ENCODE data around the gene THBS2. TPM values are rescaled to one million over a fixed set of nuclear protein-coding genes. Genes with fewer than 3 reads are reported as not detected.

The THBS2 gene
- total RNA-seq, 4 donors from 2014 or later, result 3.6 to 7.7 (median 4.8) TPM

DNA sequence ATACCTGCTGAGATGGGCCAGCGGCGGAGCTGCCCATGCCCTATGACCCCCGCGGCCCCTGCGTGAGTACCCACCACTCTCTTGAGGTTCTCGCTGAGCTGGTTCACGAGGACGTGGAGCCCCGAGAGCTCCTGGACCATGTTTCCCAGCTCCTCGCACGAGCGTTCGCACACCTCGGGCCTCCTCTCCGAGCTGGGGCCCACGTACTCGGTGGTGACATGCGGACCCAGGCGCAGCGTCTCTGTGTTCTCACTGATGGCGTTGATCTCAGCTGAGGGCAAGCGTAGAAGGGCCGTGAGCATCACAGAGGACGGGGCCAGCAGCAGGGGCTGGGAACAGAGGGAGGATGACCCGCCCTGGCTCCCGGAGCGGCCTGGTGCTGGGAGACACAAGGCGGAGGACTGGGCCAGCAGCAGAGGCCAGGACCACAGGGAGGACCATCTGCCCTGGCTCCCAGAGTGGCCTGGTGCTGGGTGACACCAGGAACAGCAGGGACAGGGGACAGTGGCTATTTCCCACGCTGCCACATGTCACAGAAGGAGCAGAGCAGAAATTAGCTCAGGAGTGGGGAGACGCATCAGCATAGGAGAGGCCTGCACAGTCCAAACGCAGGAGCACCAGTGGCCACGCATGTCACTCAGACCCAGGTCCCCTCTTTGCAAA lies 11.8 kb downstream of the THBS2 start:
- TF ChIP-seq, protein P1, sequence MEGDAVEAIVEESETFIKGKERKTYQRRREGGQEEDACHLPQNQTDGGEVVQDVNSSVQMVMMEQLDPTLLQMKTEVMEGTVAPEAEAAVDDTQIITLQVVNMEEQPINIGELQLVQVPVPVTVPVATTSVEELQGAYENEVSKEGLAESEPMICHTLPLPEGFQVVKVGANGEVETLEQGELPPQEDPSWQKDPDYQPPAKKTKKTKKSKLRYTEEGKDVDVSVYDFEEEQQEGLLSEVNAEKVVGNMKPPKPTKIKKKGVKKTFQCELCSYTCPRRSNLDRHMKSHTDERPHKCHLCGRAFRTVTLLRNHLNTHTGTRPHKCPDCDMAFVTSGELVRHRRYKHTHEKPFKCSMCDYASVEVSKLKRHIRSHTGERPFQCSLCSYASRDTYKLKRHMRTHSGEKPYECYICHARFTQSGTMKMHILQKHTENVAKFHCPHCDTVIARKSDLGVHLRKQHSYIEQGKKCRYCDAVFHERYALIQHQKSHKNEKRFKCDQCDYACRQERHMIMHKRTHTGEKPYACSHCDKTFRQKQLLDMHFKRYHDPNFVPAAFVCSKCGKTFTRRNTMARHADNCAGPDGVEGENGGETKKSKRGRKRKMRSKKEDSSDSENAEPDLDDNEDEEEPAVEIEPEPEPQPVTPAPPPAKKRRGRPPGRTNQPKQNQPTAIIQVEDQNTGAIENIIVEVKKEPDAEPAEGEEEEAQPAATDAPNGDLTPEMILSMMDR (IDR thresholded peaks at IDR 0.05 in 4 of 5, conservative IDR thresholded peaks at IDR 0.05 in 1 of 5), result no peak
- TF ChIP-seq POLR2A (IDR thresholded peaks at IDR 0.05), result no peak
- no peaks in the 10 kb centered on the region for H3K4me1 ChIP-seq
- H3K36me3 ChIP-seq, result no peaks in the 10 kb centered on the region
- no peaks in the 10 kb centered on the region for H3K27me3 ChIP-seq
- no peak for ATAC-seq
- no peak overlapping the region for H3K27ac ChIP-seq
- H3K4me3 ChIP-seq, result no peak overlapping the region
- H3K9me3 ChIP-seq, result no peaks in the 10 kb centered on the region
- no peak for DNase-seq
- intact Hi-C loops (cut with DNase I; ENCODE audit: low total_unique reads), result no loop called here
- in situ Hi-C loops (cut with MboI; ENCODE audit: low sequenced_read_pairs in 4 of 4), result no loop called here

DNA sequence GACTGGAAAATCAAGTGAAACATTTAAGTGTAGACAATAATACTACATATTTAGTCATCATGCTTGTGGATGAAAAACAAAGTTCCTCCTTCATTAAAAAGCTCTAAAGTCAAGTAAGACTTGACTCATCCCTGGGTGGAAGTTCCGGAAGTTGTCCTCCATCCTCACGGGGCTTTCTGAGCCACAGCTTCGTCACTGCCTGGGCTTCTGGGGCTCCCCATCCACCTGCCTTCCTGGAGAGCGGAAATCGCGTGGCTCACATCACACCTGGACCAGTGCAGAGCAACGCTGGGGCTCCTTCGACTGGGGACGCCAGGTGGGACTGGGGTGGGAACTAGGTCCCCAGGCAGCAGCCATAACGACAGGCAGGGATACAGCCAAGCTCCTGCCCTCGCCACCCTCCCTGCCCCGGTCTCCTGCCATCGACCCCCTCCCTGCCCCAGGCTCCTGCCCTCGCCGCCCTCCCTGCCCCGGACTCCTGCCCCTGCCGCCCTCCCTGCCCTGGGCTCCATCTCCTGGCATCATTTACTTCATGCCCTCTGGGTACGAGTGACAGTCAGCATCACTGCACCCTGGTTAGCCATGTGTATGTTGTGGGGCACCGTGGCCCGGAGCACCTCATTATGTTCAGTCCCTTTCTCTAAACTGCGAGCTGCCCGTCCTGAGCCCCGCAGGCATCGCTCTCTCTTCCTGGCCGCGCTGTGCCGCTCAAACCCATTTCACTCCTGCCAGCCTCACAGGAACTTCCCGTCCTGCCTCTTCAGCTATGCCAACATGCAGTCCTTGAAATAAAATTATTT lies 12.9 kb downstream of the THBS2 start:
- intact Hi-C loops (cut with DNase I; ENCODE audit: low total_unique reads), result no loop called here
- no peaks in the 10 kb centered on the region for H3K9me3 ChIP-seq
- H3K27ac ChIP-seq, result no peak overlapping the region
- no peaks in the 10 kb centered on the region for H3K4me1 ChIP-seq
- TF ChIP-seq POLR2A (IDR thresholded peaks at IDR 0.05), result no peak
- TF ChIP-seq, protein P1 (IDR thresholded peaks at IDR 0.05 in 4 of 5, conservative IDR thresholded peaks at IDR 0.05 in 1 of 5), result no peak
- no peak overlapping the region for H3K4me3 ChIP-seq
- DNase-seq (no peak), ATAC-seq (no peak)
- no peaks in the 10 kb centered on the region for H3K36me3 ChIP-seq
- no peaks in the 10 kb centered on the region for H3K27me3 ChIP-seq
- in situ Hi-C loops (cut with MboI; ENCODE audit: low sequenced_read_pairs in 4 of 4), result no loop called here

DNA sequence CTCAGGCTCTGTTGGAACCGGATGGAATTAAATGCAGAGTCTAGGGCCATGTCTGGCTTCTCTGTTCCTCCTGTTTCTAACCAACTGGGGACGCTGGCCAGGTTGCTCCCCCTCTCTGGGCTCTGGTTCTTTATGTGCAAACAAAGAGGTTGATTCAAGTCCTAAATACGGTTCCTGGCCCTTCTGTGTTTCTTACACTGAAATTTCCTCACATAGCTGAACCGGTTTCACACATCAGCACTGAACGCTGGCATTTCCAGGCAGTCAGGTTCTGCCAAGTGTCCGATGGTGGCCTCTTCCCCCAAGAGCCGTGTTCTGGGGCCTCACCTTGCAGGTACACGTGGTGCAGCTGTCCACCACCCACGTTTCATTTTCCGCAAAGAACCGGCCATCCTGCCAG lies 13.5 kb downstream of the THBS2 start:
- DNase-seq (no peak), ATAC-seq (no peak)
- H3K4me1 ChIP-seq, result no peaks in the 10 kb centered on the region
- H3K27ac ChIP-seq, result no peak overlapping the region
- TF ChIP-seq, protein P1 (IDR thresholded peaks at IDR 0.05 in 4 of 5, conservative IDR thresholded peaks at IDR 0.05 in 1 of 5), result no peak
- TF ChIP-seq POLR2A (IDR thresholded peaks at IDR 0.05), result no peak
- no peaks in the 10 kb centered on the region for H3K9me3 ChIP-seq
- H3K4me3 ChIP-seq, result no peak overlapping the region
- H3K36me3 ChIP-seq, result no peaks in the 10 kb centered on the region
- in situ Hi-C loops (cut with MboI; ENCODE audit: low sequenced_read_pairs in 4 of 4), result no loop called here
- H3K27me3 ChIP-seq, result no peaks in the 10 kb centered on the region
- intact Hi-C loops (cut with DNase I; ENCODE audit: low total_unique reads), result no loop called here

DNA sequence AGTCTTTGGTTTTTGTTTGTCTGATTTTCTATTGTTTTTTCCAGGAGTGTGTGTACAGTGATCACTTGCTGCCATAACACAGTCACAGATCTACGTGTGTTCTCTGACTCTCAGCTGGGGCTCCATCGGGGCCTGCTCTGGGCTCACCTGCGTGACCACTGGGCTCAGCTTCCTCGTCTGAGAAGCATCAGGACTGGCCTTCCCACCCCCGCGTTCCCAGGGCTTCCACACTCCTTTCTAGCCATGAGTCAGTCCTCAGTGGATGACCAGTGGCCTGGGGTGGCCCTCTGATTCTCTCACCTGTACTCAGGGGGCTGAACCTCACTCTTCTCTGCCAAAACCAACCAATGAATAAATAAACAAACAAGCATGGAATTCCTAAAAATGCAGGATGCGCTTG lies 14.5 kb downstream of the THBS2 start:
- intact Hi-C loops (cut with DNase I; ENCODE audit: low total_unique reads) (no loop called here), in situ Hi-C loops (cut with MboI; ENCODE audit: low sequenced_read_pairs in 4 of 4) (no loop called here)
- Histone ChIP-seq H3K9me3 (no peaks in the 10 kb centered on the region), H3K4me3 (no peak overlapping the region), H3K4me1 (no peaks in the 10 kb centered on the region), H3K36me3 (no peaks in the 10 kb centered on the region), H3K27ac (no peak overlapping the region), H3K27me3 (no peaks in the 10 kb centered on the region)
- ATAC-seq (no peak), DNase-seq (no peak)
- TF ChIP-seq, protein P1 (IDR thresholded peaks at IDR 0.05 in 4 of 5, conservative IDR thresholded peaks at IDR 0.05 in 1 of 5), result no peak
- TF ChIP-seq POLR2A (IDR thresholded peaks at IDR 0.05), result no peak
